KMS-11 (cell line): ENCODE results near the gene PJVK.

Experiments
- H2AFZ ChIP-seq: fragments of 200-600 bp; sonication (generic); 2 replicates; pipeline ENCODE4 v1.6.1; 2016; ENCODE audit warnings: antibody characterized with exemption, mixed run types, low read depth
- H3K27ac ChIP-seq: fragments of 200-600 bp; sonication (generic); 2 replicates; pipeline ENCODE4 v1.6.1; 2016; ENCODE audit warnings: mild to moderate bottlenecking, mixed run types
- H3K27me3 ChIP-seq: fragments of 200-600 bp; sonication (generic); 2 replicates; pipeline ENCODE4 v1.6.1; 2017; ENCODE audit warnings: mild to moderate bottlenecking, low read depth, mixed run types, moderate library complexity; ENCODE audit not compliant: insufficient read depth
- H3K36me3 ChIP-seq: fragments of 200-600 bp; sonication (generic); 2 replicates; pipeline ENCODE4 v1.6.1; 2017; ENCODE audit warnings: mild to moderate bottlenecking, mixed run types; ENCODE audit not compliant: insufficient read depth
- H3K4me1 ChIP-seq: fragments of 200-600 bp; sonication (generic); 2 replicates; pipeline ENCODE4 v1.6.1; 2016; ENCODE audit warnings: mild to moderate bottlenecking, low read depth, mixed run types; ENCODE audit not compliant: poor library complexity, severe bottlenecking
- H3K4me2 ChIP-seq: fragments of 200-600 bp; sonication (generic); 2 replicates; pipeline ENCODE4 v1.7.0; 2016; ENCODE audit warnings: mild to moderate bottlenecking, mixed run types
- H3K4me3 ChIP-seq: fragments of 200-600 bp; sonication (generic); IDR thresholded peaks from 2 replicates; pipeline ENCODE4 v1.6.1; 2017; ENCODE audit warnings: low read depth, low read length, mixed read lengths; ENCODE audit not compliant: insufficient read depth
- H3K79me2 ChIP-seq: fragments of 200-600 bp; sonication (generic); 2 replicates; pipeline ENCODE4 v1.6.1; 2016; ENCODE audit warnings: low read depth, mixed run types; ENCODE audit not compliant: insufficient read depth
- H3K9ac ChIP-seq: fragments of 200-600 bp; sonication (generic); 2 replicates; pipeline ENCODE4 v1.6.1; 2016; ENCODE audit warnings: mild to moderate bottlenecking, mixed run types
- H4K20me1 ChIP-seq: fragments of 200-600 bp; sonication (generic); 2 replicates; pipeline ENCODE4 v1.6.1; 2016; ENCODE audit warnings: mild to moderate bottlenecking, mixed run types; ENCODE audit not compliant: insufficient read depth
- TF ChIP-seq, protein P1 (sequence below): fragments of 200-600 bp; sonication (generic); conservative IDR thresholded peaks from 2 replicates; pipeline ENCODE4 v1.6.1; 2017; ENCODE audit warnings: low read depth, mild to moderate bottlenecking, antibody characterized with exemption, low read length, moderate library complexity, mixed read lengths

PJVK gene

DNA sequence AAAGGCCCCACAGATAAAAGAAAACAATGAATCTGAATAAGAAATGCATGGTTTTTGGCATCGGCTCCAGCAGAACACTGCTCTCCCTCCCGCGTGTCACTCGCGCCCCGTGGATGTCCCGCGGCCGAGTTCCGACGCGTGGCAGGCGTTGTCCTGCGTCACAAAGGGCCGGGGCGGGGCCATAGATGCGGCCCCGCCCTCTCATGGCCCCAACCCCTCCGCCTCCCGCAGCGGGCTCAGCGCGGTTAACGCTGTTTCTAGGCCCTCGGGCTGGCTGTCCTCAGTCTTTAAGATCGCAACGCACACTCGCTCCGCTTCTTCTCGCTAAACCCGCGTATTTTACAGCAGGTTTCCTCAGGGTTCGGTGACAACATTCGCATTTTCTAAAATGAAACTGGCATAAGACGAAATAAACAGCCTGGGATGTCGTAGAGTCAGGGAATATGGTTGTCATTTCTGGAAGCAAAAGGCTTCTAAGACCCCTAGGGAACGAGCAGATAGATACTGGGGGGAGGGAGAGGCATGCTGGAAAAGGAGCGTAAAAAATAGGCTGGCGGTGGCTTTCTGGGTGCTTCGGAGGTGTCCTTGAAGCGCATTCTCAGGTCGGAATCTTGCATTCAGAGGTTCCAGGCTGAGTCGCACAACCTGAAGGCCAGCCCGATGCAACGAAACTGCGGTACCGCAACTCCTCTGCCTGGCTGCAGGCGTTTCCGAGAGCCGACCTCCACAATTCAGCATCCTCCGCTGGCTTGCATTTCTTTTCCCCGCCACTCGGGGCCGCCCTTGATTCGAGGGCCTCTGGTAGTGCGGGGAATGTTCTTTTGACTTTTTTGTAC, 27.5 kb downstream of the PJVK start, which contains the start of gene FKBP7:
FKBP7 (minus strand) TSS at position 162 of the 836 bp plus-strand sequence; CDS start at position 61, 101 bp downstream.
- Histone ChIP-seq H2AFZ (peak within 1 kb of the TSS; percentile 99), H3K36me3 (no peaks in the 10 kb centered on the region), H3K27ac (peak within 1 kb of the TSS; percentile 86), H3K4me3 (peak within 1 kb of the TSS; percentile 92), H4K20me1 (no peaks in the 10 kb centered on the region), H3K27me3 (no peaks in the 10 kb centered on the region), H3K79me2 (peaks cover 21% of the 10 kb centered on the region; the same call in 1 of the 2 replicates), H3K9ac (peak within 1 kb of the TSS; percentile 71), H3K4me1 (peaks cover 38% of the 10 kb centered on the region), H3K4me2 (peak within 1 kb of the TSS; percentile 89)
- TF ChIP-seq, protein P1, sequence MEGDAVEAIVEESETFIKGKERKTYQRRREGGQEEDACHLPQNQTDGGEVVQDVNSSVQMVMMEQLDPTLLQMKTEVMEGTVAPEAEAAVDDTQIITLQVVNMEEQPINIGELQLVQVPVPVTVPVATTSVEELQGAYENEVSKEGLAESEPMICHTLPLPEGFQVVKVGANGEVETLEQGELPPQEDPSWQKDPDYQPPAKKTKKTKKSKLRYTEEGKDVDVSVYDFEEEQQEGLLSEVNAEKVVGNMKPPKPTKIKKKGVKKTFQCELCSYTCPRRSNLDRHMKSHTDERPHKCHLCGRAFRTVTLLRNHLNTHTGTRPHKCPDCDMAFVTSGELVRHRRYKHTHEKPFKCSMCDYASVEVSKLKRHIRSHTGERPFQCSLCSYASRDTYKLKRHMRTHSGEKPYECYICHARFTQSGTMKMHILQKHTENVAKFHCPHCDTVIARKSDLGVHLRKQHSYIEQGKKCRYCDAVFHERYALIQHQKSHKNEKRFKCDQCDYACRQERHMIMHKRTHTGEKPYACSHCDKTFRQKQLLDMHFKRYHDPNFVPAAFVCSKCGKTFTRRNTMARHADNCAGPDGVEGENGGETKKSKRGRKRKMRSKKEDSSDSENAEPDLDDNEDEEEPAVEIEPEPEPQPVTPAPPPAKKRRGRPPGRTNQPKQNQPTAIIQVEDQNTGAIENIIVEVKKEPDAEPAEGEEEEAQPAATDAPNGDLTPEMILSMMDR = peak; percentile 79; the same call in 1 of the 2 replicates

DNA sequence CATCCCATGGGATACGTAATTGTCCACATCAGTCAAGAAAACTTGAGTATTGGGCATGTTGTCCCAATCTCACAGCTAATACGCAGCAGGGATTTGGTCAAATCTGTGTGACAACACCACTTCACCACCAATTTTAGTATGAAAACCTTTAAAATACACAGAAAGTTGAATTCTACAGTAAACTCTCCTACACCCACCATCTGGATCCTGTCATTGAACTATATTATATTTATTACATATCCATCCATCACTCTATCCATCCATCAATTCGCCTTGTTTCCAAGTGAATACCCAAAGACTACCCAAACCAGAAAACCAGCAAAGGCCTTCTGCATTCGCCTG, 28.1 kb downstream of the PJVK start:
- Histone ChIP-seq H3K79me2 (peaks cover 22% of the 10 kb centered on the region; the same call in 1 of the 2 replicates), H3K27me3 (no peaks in the 10 kb centered on the region), H4K20me1 (no peaks in the 10 kb centered on the region), H3K36me3 (no peaks in the 10 kb centered on the region), H3K4me2 (peak overlapping the region; percentile 89), H3K27ac (peak overlapping the region; percentile 86; the same call in 1 of the 2 replicates), H3K4me1 (peaks cover 38% of the 10 kb centered on the region), H3K4me3 (no peak overlapping the region), H2AFZ (peak overlapping the region; percentile 99; the same call in 1 of the 2 replicates), H3K9ac (peak overlapping the region; percentile 71; the same call in 1 of the 2 replicates)
- TF ChIP-seq, protein P1 = peak; percentile 34; the same call in 1 of the 2 replicates

DNA sequence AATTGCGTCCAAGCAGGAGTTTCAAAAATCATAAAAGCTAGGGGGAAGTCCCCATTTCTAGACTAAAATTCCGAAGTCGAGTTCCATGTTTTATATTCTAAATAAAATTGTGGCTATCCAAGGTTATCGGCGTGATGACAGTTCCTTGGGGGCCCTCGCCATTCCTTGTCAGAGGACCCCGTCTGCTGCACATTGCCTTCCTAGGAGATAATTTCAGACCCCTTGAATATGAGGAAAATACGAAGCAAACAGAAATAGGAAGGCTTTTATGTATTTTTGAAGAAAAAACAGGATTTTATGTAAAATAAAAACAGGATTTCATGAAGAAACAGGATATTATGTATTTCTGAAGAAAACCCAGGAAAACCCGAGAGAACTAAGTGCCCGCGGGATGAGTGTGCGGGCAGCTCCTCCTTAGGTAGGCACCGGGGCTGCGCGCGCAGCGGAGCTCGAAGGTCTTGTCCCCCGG, 28.6 kb downstream of the PJVK start:
- Histone ChIP-seq H3K4me1 (peaks cover 38% of the 10 kb centered on the region), H3K4me2 (peak overlapping the region; percentile 89), H3K27ac (peak overlapping the region; percentile 38), H3K4me3 (peak overlapping the region; percentile 51), H3K36me3 (no peaks in the 10 kb centered on the region), H4K20me1 (no peaks in the 10 kb centered on the region), H3K27me3 (no peaks in the 10 kb centered on the region), H2AFZ (peak overlapping the region; percentile 99), H3K79me2 (peaks cover 22% of the 10 kb centered on the region; the same call in 1 of the 2 replicates), H3K9ac (peak overlapping the region; percentile 55; the same call in 1 of the 2 replicates)
- TF ChIP-seq, protein P1 = no peak

DNA sequence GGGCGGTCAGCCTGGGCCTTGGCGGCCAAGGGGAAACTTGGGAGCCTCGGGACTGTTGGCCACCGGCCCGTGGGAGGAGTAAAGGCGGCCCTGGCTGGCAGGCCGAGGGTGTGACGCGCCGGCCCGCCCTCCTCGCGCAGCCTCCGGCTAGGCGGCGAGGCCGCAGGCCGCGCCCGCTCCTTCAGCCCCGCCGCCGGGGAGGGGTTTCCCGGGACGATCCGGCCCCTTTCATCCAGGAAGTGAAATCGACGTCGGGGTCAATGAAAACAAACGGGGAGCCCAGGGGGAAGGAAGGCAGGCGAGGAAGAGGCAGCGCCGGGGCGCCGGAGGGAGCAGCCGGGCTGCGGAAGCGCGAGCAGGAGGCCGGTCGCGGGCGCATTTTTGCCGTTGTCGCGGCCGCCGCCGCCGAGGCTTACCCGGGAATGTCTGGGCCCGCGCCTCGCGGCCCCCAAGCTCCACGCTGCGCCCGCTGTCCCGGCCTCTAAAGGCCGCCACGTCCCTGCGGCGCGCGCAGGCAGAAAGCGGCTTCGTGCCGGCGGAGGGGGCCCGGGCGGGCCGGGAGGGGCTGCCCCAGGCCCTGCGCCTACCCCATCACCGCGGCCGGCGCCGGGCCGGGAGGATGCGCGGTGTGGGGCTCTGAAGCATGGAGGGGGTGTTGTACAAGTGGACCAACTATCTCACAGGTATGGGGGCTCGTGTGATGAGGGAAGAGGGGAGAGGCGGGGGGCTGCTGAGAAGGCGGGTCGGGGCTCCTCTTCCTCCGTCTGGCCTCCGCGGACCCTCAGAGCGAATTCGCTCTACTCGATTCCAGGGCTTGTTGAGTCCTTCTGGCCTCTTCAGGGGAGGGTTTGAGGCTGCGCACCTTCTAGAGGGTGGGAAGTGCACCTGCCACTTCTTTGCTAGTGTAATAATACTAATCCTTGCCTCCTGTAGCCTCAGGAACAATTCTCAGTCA, 29.3 kb downstream of the PJVK start, which contains the start of gene PLEKHA3:
PLEKHA3 (plus strand) TSS at position 231 of the 955 bp plus-strand sequence; CDS start at position 644, 413 bp downstream.
- peak within 1 kb of the TSS; percentile 86 for H3K27ac ChIP-seq
- no peaks in the 10 kb centered on the region for H4K20me1 ChIP-seq
- H3K4me2 ChIP-seq = peak within 1 kb of the TSS; percentile 97
- TF ChIP-seq, protein P1 = no peak
- peak within 1 kb of the TSS; percentile 51 for H3K4me3 ChIP-seq
- peak within 1 kb of the TSS; percentile 99 for H2AFZ ChIP-seq
- H3K79me2 ChIP-seq = peaks cover 22% of the 10 kb centered on the region; the same call in 1 of the 2 replicates
- peaks cover 38% of the 10 kb centered on the region for H3K4me1 ChIP-seq
- no peaks in the 10 kb centered on the region for H3K27me3 ChIP-seq
- no peaks in the 10 kb centered on the region for H3K36me3 ChIP-seq
- H3K9ac ChIP-seq = peak within 1 kb of the TSS; percentile 55
